Measurements from ENCODE around the gene SATB1.

DNA sequence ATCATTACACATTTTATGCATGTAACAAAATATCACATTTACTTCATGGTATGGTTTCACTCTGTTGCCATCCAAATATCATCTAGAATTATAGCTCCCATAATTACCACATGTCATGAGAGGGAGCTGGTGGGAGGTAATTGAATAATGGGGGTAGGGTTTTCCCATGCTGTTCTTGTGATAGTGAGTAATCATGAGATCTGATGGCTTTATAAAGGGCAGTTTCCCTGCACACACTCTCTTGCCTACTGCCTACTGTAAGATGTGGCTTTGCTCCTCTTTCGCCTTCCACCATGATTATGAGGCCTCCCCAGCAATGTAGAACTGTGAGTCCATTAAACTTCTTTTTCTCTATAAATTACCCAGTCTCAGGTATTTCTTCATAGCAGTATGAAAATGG is 123.4 kb downstream of the SATB1 start:
- TF ChIP-seq, protein P1, sequence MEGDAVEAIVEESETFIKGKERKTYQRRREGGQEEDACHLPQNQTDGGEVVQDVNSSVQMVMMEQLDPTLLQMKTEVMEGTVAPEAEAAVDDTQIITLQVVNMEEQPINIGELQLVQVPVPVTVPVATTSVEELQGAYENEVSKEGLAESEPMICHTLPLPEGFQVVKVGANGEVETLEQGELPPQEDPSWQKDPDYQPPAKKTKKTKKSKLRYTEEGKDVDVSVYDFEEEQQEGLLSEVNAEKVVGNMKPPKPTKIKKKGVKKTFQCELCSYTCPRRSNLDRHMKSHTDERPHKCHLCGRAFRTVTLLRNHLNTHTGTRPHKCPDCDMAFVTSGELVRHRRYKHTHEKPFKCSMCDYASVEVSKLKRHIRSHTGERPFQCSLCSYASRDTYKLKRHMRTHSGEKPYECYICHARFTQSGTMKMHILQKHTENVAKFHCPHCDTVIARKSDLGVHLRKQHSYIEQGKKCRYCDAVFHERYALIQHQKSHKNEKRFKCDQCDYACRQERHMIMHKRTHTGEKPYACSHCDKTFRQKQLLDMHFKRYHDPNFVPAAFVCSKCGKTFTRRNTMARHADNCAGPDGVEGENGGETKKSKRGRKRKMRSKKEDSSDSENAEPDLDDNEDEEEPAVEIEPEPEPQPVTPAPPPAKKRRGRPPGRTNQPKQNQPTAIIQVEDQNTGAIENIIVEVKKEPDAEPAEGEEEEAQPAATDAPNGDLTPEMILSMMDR (IDR thresholded peaks at IDR 0.05) = no peak
- TF ChIP-seq POLR2A (IDR thresholded peaks at IDR 0.05) = no peak

Data from right lobe of liver (tissue), 4 donors.